ENCODE data around the gene KCNIP1.
"Not testable (repeated sequence)": the region's sequence is repeated elsewhere in the genome, so short reads cannot be mapped to it uniquely, and the experiment has no call there.

GRCh38 chr5:170765868-170766267 lies 262.0 kb downstream of the KCNIP1 start:
- TF ChIP-seq CTCF, EP300, POLR2AphosphoS5, POLR2A (IDR thresholded peaks at IDR 0.05): not testable (repeated sequence)
